B cell (primary cell): ENCODE results near the gene ZMYND19. TPM values are rescaled to one million over a fixed set of nuclear protein-coding genes. Genes with fewer than 3 reads are reported as not detected.

ENCODE experiments used
- ATAC-seq: fragments of 200-7000 bp; cut with Tn5 transposase; one replicate; pipeline ENCODE4 v1.10.0; 2021; ENCODE audit warnings: low read depth, mild to moderate bottlenecking, moderate number of reproducible peaks, moderate library complexity
- CTCF ChIA-PET: fragments of 350-600 bp; sonication (Branson Sonifier 250); formaldehyde crosslinking; loops from one replicate; lab custom pipeline; 2021; ENCODE audit warnings: antibody characterized with exemption, inconsistent platforms; lab: Charles Lee
- POLR2A ChIA-PET: fragments of 350-600 bp; sonication (Branson Sonifier 250); formaldehyde crosslinking; loops from one replicate; lab custom pipeline; 2021; ENCODE audit warnings: antibody characterized with exemption; lab: Charles Lee
- DNase-seq: peaks from one replicate; pipeline ENCODE4 v3.0.0; 2013
- H2AFZ ChIP-seq: 2 replicates; pipeline ENCODE4 v1.6.1; 2012; ENCODE audit warnings: mild to moderate bottlenecking, low read depth, low read length; ENCODE audit not compliant: insufficient read depth, poor library complexity, severe bottlenecking
- H3K27ac ChIP-seq, 2 donors: 1 replicate in 1 of 2; 2 replicates in 1 of 2; pipeline ENCODE4 v1.5.1; 2012 to 2013; ENCODE audit warnings: low read length in 2 of 2, mild to moderate bottlenecking in 2 of 2, moderate library complexity in 1 of 2
- H3K27me3 ChIP-seq, 4 experiments: fragments of 200-600 bp in 1 of 4; sonication (generic) in 1 of 4; replicated peaks in 1 of 4; 1 replicate in 2 of 4; 2 replicates in 2 of 4; pipeline versions ENCODE4 v1.6.1 to v1.7.0; 2013 to 2016; ENCODE audit warnings: low read length in 3 of 4, mild to moderate bottlenecking in 2 of 4, mixed read lengths in 1 of 4, moderate library complexity in 1 of 4; ENCODE audit not compliant: insufficient read depth in 4 of 4, control insufficient read depth in 3 of 4; ENCODE audit errors: control extremely low read depth in 1 of 4
- H3K36me3 ChIP-seq, 2 experiments: replicated peaks in 1 of 2; 1 replicate in 1 of 2; 2 replicates in 1 of 2; pipeline versions ENCODE4 v1.6.1 to v1.7.1; 2013; ENCODE audit warnings: low read length in 1 of 2; ENCODE audit not compliant: insufficient read depth in 2 of 2, control insufficient read depth in 1 of 2; ENCODE audit errors: control extremely low read depth in 1 of 2, extremely low read depth in 1 of 2
- H3K4me1 ChIP-seq, 2 donors: fragments of 200-600 bp in 1 of 2; sonication (generic) in 1 of 2; 1 replicate in 1 of 2; 2 replicates in 1 of 2; pipeline versions ENCODE4 v1.5.1 to v1.6.1; 2013 to 2017; ENCODE audit warnings: low read length in 2 of 2; ENCODE audit not compliant: control insufficient read depth in 2 of 2, insufficient read depth in 2 of 2
- H3K4me2 ChIP-seq: replicated peaks from 2 replicates; pipeline ENCODE3; 2012; ENCODE audit warnings: mild to moderate bottlenecking, low read depth, low read length; ENCODE audit not compliant: poor library complexity, severe bottlenecking
- H3K4me3 ChIP-seq, 5 experiments: fragments of 200-600 bp in 1 of 5; sonication (generic) in 1 of 5; 1 replicate in 3 of 5; 2 replicates in 2 of 5; pipeline versions ENCODE4 v1.5.1 to v1.7.0; 2011 to 2016; ENCODE audit warnings: low read length in 4 of 5, mild to moderate bottlenecking in 4 of 5, low read depth in 2 of 5, control low read depth in 1 of 5, moderate library complexity in 1 of 5; ENCODE audit not compliant: insufficient read depth in 1 of 5; ENCODE audit errors: control extremely low read depth in 1 of 5, extremely low read depth in 1 of 5
- H3K79me2 ChIP-seq: fragments of 200-600 bp; sonication (generic); one replicate; pipeline ENCODE4 v1.6.0; 2016; ENCODE audit warnings: low read length; ENCODE audit not compliant: control insufficient read depth, insufficient read depth
- H3K9ac ChIP-seq: fragments of 200-600 bp; sonication (generic); 2 replicates; pipeline ENCODE4 v1.6.1; 2017; ENCODE audit warnings: mild to moderate bottlenecking, low read length, moderate library complexity
- H3K9me3 ChIP-seq, 3 donors: one replicate each; pipeline versions ENCODE4 v1.6.1 to v1.7.1; 2013; ENCODE audit warnings: low read length in 2 of 3; ENCODE audit not compliant: control insufficient read depth in 2 of 3, insufficient read depth in 1 of 3; ENCODE audit errors: control extremely low read depth in 1 of 3
- H4K20me1 ChIP-seq: 2 replicates; pipeline ENCODE4 v1.6.0; 2012; ENCODE audit warnings: mild to moderate bottlenecking, low read length; ENCODE audit not compliant: insufficient read depth, control insufficient read depth, poor library complexity, severe bottlenecking
- H3K27ac Mint-ChIP-seq: one replicate; pipeline ENCODE4 v1.8.0; 2021; ENCODE audit warnings: mixed read lengths
- H3K27me3 Mint-ChIP-seq: one replicate; pipeline ENCODE4 v1.8.0; 2021; ENCODE audit warnings: mixed read lengths
- H3K4me1 Mint-ChIP-seq: one replicate; pipeline ENCODE4 v1.8.0; 2021; ENCODE audit warnings: mixed read lengths
- H3K4me3 Mint-ChIP-seq: one replicate; pipeline ENCODE4 v1.8.0; 2021; ENCODE audit warnings: mixed read lengths
- H3K9me3 Mint-ChIP-seq: one replicate; pipeline ENCODE4 v1.8.0; 2022; ENCODE audit warnings: mixed read lengths; ENCODE audit not compliant: insufficient read depth
- EZH2 ChIP-seq: IDR thresholded peaks from 2 replicates; pipeline ENCODE4 v1.6.1; 2012; ENCODE audit warnings: borderline replicate concordance, low read depth, mild to moderate bottlenecking, moderate library complexity, low read length; ENCODE audit not compliant: insufficient read depth, poor library complexity, severe bottlenecking
- WGBS: methylation state at CpG from one replicate; pipeline ENCODE4 v1.1.5; 2013; ENCODE audit warnings: missing lambda C conversion rate; ENCODE audit not compliant: insufficient coverage; 5-methylcytosine and 5-hydroxymethylcytosine counted together
- intact Hi-C: fragments of 100-400 bp; cut with micrococcal nuclease; formaldehyde crosslinking; loops from one replicate; pipeline ENCODE4 v1.10.0; 2022
- polyA plus RNA-seq: library from polyadenylated mRNA; depleted of rRNA; stranded (reverse); fragments of >200 nt; gene quantifications from 2 replicates; pipeline ENCODE4 v1.2.3, GENCODE V29; 2012
- total RNA-seq, 2 donors: library from RNA; stranded (reverse); fragments of 120-200 nt in 1 of 2; gene quantifications; 1 replicate in 1 of 2; 2 replicates in 1 of 2; pipeline versions ENCODE4 v1.2.3 to v1.2.4, GENCODE V29; 2013 to 2022
- TF ChIP-seq, protein P1 (sequence below): fragments of 200-600 bp; IDR thresholded peaks from one replicate; pipeline ENCODE4 v1.8.0; 2022; ENCODE audit warnings: antibody characterized with exemption, mild to moderate bottlenecking

Gene ZMYND19
- total and polyA plus RNA-seq, 2 donors (not counting 1 experiment from before 2014, with no cell fraction given) = 22.0 to 24.1 TPM

DNA sequence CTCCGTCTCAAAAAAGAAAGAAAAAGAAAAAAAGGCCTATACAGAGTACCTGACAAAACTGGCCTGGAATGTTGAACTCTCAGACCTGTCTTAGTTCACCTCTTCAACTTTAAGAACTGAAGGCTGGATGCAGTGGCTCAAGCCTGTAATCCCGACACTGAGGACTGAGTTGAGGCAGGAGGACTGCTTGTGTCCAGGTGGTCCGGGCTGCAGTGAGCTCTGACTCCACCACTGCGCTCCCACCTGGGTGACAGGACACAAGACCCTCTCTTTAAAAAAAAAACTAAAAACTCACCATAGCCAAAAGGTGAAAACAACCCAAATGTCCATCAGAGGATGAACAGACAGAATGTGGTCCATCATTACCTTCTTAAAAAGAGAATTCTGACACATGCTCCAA, 32.2 kb downstream of the ZMYND19 start:
- Mint-ChIP-seq H3K4me1 (peaks cover 1% of the 10 kb centered on the region), H3K27ac (no peak overlapping the region), H3K9me3 (no peaks in the 10 kb centered on the region), H3K27me3 (no peaks in the 10 kb centered on the region), H3K4me3 (no peak overlapping the region)
- no peak for TF ChIP-seq EZH2
- TF ChIP-seq, protein P1, sequence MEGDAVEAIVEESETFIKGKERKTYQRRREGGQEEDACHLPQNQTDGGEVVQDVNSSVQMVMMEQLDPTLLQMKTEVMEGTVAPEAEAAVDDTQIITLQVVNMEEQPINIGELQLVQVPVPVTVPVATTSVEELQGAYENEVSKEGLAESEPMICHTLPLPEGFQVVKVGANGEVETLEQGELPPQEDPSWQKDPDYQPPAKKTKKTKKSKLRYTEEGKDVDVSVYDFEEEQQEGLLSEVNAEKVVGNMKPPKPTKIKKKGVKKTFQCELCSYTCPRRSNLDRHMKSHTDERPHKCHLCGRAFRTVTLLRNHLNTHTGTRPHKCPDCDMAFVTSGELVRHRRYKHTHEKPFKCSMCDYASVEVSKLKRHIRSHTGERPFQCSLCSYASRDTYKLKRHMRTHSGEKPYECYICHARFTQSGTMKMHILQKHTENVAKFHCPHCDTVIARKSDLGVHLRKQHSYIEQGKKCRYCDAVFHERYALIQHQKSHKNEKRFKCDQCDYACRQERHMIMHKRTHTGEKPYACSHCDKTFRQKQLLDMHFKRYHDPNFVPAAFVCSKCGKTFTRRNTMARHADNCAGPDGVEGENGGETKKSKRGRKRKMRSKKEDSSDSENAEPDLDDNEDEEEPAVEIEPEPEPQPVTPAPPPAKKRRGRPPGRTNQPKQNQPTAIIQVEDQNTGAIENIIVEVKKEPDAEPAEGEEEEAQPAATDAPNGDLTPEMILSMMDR = no peak
- DNase-seq = no peak
- H3K27me3 ChIP-seq = no peaks in the 10 kb centered on the region
- no peak overlapping the region for H3K4me3 ChIP-seq
- intact Hi-C loops = no loop called here
- no peak overlapping the region for H3K4me2 ChIP-seq
- ChIA-PET POLR2A (no interaction called here), CTCF (interaction anchor here (0.6 kb wide), 1 partner anchor 211 kb away, joined by 4 read pairs; no protein-coding TSS in a partner anchor)
- WGBS = 94% methylated on average over 3 of the region's 4 CpGs
- H3K27ac ChIP-seq = no peak overlapping the region
- no peaks in the 10 kb centered on the region for H4K20me1 ChIP-seq
- no peaks in the 10 kb centered on the region for H3K4me1 ChIP-seq
- H3K9ac ChIP-seq = no peak overlapping the region
- no peak overlapping the region for H2AFZ ChIP-seq
- H3K9me3 ChIP-seq = no peaks in the 10 kb centered on the region
- peaks cover 2 to 34% of the 10 kb centered on the region in 2 experiments for H3K36me3 ChIP-seq
- no peak for ATAC-seq
- H3K79me2 ChIP-seq = no peaks in the 10 kb centered on the region

DNA sequence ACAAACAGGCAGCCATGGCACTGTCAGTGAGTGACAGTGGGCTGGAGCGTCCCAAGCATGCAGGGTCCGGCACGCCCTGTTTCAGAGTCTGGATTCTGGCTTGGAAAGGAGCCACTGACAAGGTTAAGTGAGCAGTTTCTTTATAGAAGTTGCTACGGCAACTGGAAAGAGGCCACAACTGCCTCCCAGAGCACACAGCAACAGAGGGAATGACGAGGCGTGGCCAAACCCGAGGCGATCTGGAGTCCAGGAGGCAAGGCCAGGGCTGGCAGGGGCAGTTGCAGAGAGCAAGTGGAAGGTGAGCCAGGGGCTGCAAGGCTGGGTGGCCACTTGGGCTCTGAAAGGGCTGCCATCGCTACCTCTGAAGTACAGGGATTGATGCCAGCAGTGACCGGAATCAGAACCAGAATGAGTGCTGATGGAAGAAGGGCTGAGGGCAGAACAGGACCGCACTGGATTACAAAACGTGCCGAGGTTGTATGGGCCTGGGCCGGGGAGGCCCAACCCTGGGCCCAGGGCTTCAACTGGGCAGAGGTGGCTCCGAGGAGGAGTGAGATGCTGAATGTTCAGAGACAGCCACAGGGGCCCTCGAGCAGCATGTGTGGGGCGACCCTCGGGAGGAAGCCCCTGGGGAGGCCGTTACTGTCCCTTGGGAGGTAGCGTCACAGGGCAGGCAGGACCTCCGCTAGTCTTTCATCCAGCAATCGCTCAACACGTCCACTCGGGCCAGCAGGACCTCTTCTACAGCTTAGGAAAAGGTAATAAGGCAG, 34.1 kb downstream of the ZMYND19 start:
- Histone ChIP-seq H3K36me3 (peaks cover 2 to 26% of the 10 kb centered on the region in 2 experiments), H3K4me2 (no peak overlapping the region), H3K9me3 (peaks cover 0 to 3% (median 0%) of the 10 kb centered on the region in 3 donors), H3K27ac (no peak overlapping the region), H3K27me3 (no peaks in the 10 kb centered on the region), H3K9ac (no peak overlapping the region), H2AFZ (no peak overlapping the region), H3K4me1 (peaks cover 0 to 5% of the 10 kb centered on the region in 2 donors), H3K79me2 (no peaks in the 10 kb centered on the region), H3K4me3 (no peak overlapping the region), H4K20me1 (peaks cover 4% of the 10 kb centered on the region)
- 92% methylated on average over 24 of the region's 24 CpGs for WGBS
- CTCF ChIA-PET = no interaction called here
- no peak for DNase-seq
- POLR2A ChIA-PET = no interaction called here
- intact Hi-C loops = no loop called here
- peaks cover 4% of the 10 kb centered on the region for H3K4me1 Mint-ChIP-seq
- TF ChIP-seq, protein P1 = no peak
- no peak for TF ChIP-seq EZH2
- no peak overlapping the region for H3K27ac Mint-ChIP-seq
- no peak for ATAC-seq
- no peaks in the 10 kb centered on the region for H3K27me3 Mint-ChIP-seq
- no peaks in the 10 kb centered on the region for H3K9me3 Mint-ChIP-seq
- H3K4me3 Mint-ChIP-seq = no peak overlapping the region
